Fibroblast of skin of left biceps (primary cell): ENCODE results near the gene FSTL5.

Source experiments
- DNase-seq, 2 experiments: peaks; one replicate each; pipeline ENCODE4 v3.0.0-alpha.2; 2013; ENCODE audit warnings: low read depth in 2 of 2

The FSTL5 gene

DNA sequence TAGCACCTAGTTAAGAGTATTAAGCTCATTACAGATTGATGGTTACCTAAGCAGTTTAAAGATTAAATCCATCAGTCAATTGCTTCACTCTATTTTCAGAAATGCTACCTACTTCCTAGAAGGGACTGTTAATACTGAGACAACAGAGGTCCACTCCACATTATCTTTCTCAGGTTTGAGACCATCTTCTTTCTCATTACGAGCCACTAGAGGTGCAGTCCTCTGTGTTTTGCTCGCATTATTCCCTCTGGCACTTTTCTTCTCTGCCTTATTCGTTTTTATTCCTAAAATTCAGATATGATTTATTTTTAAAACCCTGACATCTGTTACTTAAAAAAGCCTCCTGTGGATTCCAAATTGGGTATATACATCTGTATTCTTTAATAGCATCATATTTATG lies 459.1 kb downstream of the FSTL5 start:
- no peak for DNase-seq

DNA sequence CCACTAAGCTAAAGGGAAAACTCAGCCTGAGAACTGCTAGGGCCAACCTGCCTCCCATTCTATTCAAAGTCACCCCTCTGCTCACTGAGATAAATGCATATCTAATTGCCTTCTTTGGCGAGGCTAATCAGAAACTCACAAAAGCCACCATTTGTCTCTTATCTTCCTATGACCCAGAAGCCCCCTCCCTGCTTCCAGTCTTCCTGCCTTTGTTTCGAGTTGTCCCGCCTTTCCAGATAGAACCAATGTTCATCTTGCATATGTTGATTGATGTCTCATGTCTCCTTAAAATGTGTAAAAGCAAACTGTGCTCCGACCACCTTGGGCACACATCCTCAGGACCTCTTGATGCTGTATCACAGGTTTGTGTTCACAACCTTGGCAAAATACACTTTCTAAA lies 459.8 kb downstream of the FSTL5 start:
- DNase-seq: no peak

- DNase-seq: no peak
These were observed 461.5 kb downstream of the FSTL5 start for GRCh38 chr4:161702287-161702686.

DNA sequence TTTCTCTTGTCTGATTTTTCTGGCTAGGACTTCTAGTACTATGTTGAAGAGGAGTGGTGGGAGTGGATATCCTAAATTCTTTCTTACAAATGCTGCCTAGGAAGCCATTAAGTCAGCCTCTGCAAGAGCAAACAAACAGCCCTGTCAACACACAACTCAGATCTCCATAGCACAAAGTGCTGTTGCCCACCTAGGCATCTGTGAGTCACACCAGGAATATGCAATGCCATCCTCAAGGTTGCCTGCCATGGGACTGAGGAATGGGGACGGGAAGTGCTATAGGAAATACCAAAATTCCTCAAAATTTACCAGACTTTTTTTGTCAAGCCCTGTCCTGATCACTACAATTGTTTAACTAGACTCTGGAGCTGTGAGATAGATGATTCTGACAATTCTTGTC lies 466.9 kb downstream of the FSTL5 start:
- DNase-seq: no peak

DNA sequence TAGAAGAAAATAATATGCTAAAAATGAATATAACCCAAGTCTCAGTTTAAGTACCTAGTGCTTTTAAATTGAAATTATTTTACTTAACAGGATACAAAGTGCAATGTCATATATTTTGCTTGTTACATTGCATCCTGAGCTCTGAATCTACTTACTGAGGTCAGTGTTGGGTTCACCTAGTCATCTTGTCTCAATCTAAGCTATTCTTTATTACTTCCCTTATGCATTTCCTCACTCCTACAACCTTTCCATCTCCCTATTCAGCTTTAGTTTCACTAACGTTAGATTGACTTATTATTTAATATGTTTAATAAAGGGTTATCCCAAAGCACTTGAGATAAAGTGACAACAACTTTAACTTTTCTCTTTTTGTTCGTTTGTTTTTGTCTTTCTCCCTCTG lies 483.7 kb downstream of the FSTL5 start:
- DNase-seq: no peak

DNA sequence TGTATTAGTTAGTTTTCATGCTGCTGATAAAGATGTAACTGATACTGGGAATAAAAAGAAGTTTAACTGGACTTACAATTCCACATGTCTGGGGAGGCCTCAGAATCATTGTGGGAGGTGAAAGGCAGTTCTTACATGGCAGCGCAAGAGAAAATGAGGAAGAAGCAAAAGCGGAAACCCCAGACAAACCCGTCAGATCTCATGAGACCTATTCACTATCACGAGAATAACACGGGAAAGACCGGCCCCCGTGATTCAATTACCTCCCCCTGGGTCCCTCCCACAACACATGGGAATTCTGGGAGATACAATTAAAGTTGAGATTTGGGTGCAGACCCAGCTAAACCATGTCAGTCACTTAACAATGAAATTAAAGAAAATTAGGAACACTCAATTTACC lies 499.1 kb downstream of the FSTL5 start:
- no peak for DNase-seq

DNA sequence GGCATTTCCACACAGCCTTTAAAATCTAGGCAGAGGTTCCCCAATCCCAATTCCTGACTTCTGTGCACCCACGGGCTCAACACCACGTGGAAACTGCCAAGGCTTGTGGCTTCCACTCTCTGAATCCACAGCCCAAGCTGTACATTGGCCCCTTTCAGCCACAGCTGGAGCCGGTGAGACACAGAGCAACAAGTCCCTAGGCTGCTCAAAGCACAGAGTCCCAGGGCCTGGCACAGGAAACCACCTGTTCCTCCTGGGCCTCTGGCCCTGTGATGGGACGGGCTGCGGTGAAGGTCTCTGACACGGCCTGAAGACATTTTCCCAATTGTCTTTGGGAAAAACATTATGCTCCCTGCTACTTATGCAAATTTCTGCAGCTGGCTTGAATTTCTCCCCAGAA lies 500.0 kb downstream of the FSTL5 start:
- no peak for DNase-seq

GRCh38 chr4:161658676-161659075 lies 505.1 kb downstream of the FSTL5 start:
- no peak for DNase-seq

- no peak for DNase-seq
These were observed 506.2 kb downstream of the FSTL5 start for GRCh38 chr4:161657616-161658015.

DNA sequence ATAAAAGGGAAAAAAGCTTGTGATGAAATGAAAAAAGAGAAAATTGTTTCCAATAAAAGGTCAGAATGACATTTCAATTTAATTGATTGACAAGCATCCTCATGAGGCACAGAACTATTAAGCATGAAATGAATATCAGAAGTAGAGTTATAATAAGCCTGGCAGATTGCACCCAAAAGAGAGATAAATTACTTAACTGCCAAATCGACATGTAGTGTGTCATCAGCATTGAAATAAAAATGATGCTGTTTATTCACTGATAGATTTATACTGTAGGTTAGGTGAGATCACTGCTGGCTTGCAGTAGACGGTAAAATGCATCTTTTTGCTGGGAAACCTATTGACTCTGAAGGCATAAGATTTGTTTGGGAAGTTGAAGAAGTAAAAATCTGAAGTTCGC lies 507.2 kb downstream of the FSTL5 start:
- DNase-seq: no peak

- no peak for DNase-seq
These were observed 508.7 kb downstream of the FSTL5 start for GRCh38 chr4:161655148-161655547.

DNA sequence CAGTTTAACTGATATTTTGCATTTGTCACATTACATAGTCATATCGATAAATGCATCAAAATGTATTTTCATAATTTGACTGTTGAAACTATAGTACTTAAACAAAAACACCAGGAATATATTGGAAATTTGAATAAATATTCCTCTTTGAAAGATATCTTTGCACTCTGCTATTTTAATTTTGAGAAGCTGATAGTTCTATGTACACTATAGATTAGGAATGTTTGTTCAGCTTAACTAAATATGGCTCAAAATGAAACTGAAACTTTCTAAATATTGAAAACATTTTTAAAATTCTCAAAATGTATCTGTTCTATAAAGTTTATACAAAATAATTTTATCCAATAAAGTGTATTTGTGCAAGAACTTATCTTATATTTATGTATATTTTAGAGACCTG lies 510.1 kb downstream of the FSTL5 start:
- no peak for DNase-seq

- DNase-seq: no peak
These were observed 512.2 kb downstream of the FSTL5 start for GRCh38 chr4:161651586-161651985.

- DNase-seq: no peak
These were observed 513.0 kb downstream of the FSTL5 start for GRCh38 chr4:161650812-161651211.

- no peak for DNase-seq
These were observed 516.0 kb downstream of the FSTL5 start for GRCh38 chr4:161647757-161648156.

DNA sequence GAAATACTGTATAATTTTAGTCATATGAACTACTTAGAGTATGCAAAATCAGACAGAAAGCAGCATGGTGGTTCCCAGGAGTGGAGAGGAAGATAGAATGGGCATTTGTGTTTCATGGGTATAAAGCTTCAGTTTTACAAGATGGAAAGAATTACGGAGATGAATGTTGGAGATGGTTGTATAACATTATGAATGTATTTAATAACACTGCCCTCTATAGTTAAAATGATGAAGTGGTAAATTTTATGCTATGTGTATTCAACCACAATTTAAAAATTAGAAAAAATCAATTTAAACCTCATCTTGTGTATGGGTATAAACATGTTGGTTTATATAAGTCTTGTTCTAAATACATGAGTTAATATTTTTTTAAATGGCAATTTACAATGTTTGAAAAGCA lies 521.1 kb downstream of the FSTL5 start:
- DNase-seq: no peak

DNA sequence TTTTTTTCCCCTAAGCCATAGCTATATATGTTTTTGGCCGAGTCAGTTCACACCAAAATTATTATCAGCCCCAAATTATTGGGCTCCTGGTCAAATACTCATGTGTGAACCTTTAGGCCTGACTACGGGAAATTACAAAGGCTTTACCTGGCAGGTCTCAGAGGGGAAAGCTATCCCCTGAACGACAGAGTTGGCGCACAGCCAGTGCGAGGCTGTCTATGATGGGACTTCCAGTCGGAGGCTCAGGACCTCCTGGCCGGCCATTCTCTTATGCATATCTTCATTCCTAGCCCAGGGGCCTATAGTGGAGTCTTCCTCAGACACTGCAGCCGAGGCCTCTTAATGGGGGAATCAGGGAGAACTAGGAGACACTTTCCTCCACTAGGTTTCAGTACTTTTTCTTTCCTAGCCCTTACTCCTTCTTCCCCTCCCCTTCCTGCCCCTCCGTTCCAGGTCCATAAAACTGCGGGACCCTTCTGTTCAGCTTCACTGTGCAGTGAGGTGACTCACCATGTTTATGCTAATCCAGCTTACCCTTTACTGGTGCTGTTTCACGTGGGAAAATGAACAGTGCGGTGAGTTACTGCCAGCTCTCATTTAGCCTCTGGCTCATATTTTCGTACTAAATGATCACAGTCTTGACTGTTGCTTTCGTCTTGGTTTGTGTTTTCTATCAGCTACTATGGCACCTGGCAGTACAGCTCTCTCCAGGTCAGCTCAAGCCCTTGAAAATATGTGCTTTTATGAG lies 533.9 kb downstream of the FSTL5 start:
- DNase-seq: no peak

DNA sequence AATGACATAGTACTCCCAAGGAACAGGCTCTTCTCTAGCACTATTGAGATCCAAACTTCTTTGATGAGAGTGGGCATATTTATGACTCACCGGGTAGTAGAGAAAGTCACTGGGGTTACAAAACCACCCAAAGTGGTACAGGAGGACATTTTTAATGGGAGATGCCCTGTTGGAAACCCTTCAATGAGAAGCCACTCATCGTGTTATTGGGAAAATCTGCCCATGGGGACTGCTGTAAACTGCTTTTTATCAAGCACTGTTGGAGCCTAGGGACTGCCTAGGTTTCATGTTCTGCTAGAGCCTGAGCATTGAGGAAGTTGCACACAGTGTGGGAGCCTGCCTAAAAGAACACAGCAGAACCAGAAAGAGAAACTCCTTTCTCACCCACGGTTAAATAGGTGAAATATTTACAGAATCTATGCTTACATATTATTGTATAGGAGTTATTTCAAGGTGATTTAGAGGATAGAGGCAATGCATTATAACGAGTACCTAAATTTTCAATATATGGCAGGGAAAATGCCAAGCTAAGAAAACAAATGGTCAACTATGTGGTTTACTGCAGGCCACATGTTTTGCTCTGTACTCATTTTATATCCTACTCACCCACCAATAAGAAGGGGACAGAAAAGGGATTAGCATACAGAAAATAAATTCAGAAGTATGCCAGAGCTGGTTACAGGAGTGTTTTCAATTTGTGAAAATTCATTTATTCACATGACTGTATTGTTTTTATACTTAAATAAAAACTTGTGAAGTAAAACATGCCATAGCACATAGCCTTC lies 559.1 kb downstream of the FSTL5 start:
- DNase-seq: no peak

- no peak for DNase-seq
These were observed 562.8 kb downstream of the FSTL5 start for GRCh38 chr4:161601011-161601410.

DNA sequence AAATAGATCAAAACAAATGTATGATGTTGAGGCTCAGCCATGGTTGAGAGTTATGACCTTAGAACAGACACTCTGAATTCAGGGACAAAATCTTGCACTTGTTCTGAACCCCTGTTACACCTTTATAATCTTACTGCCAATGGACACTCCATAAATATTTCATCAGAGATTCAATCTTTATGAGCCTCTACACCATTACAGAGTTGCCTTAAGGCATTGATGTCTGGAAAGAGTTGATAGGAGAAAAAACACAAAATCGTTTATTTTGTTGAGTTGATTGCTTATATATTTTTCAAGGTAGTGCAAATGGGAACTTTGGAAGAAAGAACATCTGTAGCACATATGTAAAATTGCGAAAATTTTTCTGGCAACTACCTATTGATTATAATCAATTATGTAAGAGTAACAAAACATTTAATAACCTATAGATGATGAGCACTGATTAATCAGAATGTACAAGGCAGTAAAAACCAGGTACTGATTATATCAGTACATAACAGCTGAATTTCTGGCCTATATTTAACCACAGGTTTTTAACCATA lies 568.5 kb downstream of the FSTL5 start:
- no peak for DNase-seq

GRCh38 chr4:161585011-161585410 lies 578.8 kb downstream of the FSTL5 start:
- DNase-seq: no peak

DNA sequence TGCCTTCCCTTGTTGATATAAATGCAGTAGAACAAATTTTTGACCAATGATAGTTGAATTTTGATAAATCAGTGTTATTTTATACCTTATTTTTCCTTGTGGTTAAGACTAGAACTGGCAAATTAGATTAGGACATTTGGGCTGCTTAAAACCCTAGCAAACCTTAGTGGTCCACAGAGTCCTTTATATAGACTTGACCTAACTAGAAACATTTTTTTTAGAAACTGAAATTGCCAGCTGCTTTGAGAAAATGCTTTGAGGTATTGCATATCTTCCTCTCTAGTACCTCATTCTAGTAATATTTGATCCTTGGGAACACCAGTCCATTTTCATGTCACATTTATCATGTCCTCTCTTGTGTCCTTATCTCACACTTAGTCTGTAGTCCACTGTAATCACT lies 580.3 kb downstream of the FSTL5 start:
- DNase-seq: no peak
